Measurements from ENCODE around the gene KRT6B.

DNA sequence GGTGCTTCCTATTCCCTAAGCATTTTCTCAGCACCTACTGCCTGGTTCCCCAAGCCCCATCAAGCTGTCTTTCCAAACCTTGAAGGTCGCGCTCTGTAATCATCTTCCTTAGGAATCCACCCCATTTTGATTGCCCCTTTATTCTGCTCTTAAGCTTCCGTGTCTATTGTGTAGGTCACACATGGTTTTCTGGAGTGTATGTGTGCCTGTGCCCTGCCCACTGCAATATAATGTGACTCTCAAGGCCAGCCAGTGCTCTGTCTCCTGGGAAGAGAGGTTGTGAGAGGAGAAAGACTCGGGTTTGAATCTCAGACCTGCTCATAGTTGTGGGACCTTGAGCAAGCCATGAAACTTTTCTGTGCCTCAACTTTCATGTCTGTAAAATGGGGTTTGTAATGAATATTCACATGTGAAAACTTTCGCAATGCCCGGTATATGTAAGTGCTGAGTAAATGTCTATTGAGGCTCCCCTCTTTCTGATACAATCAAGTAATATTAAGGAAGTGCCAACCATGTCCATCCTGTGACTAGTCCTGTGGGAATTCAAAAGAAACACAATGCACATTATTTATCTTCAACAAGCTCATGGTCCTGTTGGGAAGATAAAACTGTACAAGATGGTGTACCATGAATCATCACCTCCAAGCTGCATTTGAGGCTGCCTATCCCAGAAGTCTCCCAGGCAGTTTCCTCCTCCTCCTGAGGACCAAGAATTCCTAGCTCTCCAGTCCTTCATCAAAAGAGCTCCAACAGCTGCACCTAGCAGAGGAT, 17.0 kb downstream of the KRT6B start:
- TF ChIP-seq, protein P1, sequence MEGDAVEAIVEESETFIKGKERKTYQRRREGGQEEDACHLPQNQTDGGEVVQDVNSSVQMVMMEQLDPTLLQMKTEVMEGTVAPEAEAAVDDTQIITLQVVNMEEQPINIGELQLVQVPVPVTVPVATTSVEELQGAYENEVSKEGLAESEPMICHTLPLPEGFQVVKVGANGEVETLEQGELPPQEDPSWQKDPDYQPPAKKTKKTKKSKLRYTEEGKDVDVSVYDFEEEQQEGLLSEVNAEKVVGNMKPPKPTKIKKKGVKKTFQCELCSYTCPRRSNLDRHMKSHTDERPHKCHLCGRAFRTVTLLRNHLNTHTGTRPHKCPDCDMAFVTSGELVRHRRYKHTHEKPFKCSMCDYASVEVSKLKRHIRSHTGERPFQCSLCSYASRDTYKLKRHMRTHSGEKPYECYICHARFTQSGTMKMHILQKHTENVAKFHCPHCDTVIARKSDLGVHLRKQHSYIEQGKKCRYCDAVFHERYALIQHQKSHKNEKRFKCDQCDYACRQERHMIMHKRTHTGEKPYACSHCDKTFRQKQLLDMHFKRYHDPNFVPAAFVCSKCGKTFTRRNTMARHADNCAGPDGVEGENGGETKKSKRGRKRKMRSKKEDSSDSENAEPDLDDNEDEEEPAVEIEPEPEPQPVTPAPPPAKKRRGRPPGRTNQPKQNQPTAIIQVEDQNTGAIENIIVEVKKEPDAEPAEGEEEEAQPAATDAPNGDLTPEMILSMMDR (conservative IDR thresholded peaks at IDR 0.05; ENCODE audit: low read depth, low read length) = no peak
- TF ChIP-seq EZH2phosphoT487 (IDR thresholded peaks at IDR 0.05; ENCODE audit: borderline replicate concordance, low read length) = no peak
- no peak for TF ChIP-seq EZH2 (IDR thresholded peaks at IDR 0.05; ENCODE audit: low read length, unreplicated experiment)

Data from PC-3 (cell line).